ACC112 (cell line): ENCODE data around the gene TMEM143.

Experiments used
- H2AFZ ChIP-seq: fragments of 200-600 bp; sonication (generic); one replicate; pipeline ENCODE4 v1.6.0; 2017; ENCODE audit warnings: antibody characterized with exemption, low read length; ENCODE audit not compliant: unreplicated experiment
- H3K27ac ChIP-seq: fragments of 200-600 bp; sonication (generic); 2 replicates; pipeline ENCODE4 v1.5.1; 2014; ENCODE audit warnings: low read depth, mild to moderate bottlenecking, antibody characterized with exemption, low read length, moderate library complexity
- H3K27me3 ChIP-seq: fragments of 200-600 bp; sonication (generic); 2 replicates; pipeline ENCODE4 v1.6.1; 2014; ENCODE audit warnings: mild to moderate bottlenecking, antibody characterized with exemption, low read length, moderate library complexity, mixed read lengths; ENCODE audit not compliant: insufficient read depth
- H3K36me3 ChIP-seq: fragments of 200-600 bp; sonication (generic); 2 replicates; pipeline ENCODE4 v1.6.1; 2016; ENCODE audit warnings: mild to moderate bottlenecking, antibody characterized with exemption, low read length, moderate library complexity, mixed read lengths; ENCODE audit not compliant: insufficient read depth
- H3K4me1 ChIP-seq: fragments of 200-600 bp; sonication (generic); one replicate; pipeline ENCODE4 v1.6.1; 2016; ENCODE audit warnings: low read length, mixed read lengths; ENCODE audit not compliant: insufficient read depth, unreplicated experiment, control insufficient read depth
- H3K4me3 ChIP-seq: fragments of 200-600 bp; sonication (generic); 2 replicates; pipeline ENCODE4 v1.5.1; 2014; ENCODE audit warnings: mild to moderate bottlenecking, low read depth, low read length
- H3K79me2 ChIP-seq: fragments of 200-600 bp; sonication (generic); one replicate; pipeline ENCODE4 v1.6.0; 2016; ENCODE audit warnings: low read length; ENCODE audit not compliant: control insufficient read depth, unreplicated experiment, insufficient read depth

TMEM143 gene

GRCh38 chr19:48290771-48291488 lies 72.8 kb downstream of the TMEM143 start:
- Histone ChIP-seq H3K36me3 (0 out of 2 replicates have a peak, but pooled peaks cover 2% of the 10 kb centered on the region), H3K4me1 (no peaks in the 10 kb centered on the region), H3K27ac (no peak overlapping the region), H3K27me3 (no peaks in the 10 kb centered on the region), H3K79me2 (no peaks in the 10 kb centered on the region), H2AFZ (peak overlapping the region; percentile 39), H3K4me3 (peak overlapping the region; percentile 71)

GRCh38 chr19:48290401-48290770 lies 73.4 kb downstream of the TMEM143 start:
- H2AFZ ChIP-seq: peak overlapping the region; percentile 50
- H3K4me1 ChIP-seq: no peaks in the 10 kb centered on the region
- no peaks in the 10 kb centered on the region for H3K79me2 ChIP-seq
- H3K4me3 ChIP-seq: peak overlapping the region; percentile 71
- no peaks in the 10 kb centered on the region for H3K27me3 ChIP-seq
- H3K27ac ChIP-seq: no peak overlapping the region
- H3K36me3 ChIP-seq: 0 out of 2 replicates have a peak, but pooled peaks cover 2% of the 10 kb centered on the region

- H3K4me3 ChIP-seq: no peak overlapping the region
- H3K27me3 ChIP-seq: no peaks in the 10 kb centered on the region
- H3K36me3 ChIP-seq: 0 out of 2 replicates have a peak, but pooled peaks cover 2% of the 10 kb centered on the region
- no peak overlapping the region for H2AFZ ChIP-seq
- no peaks in the 10 kb centered on the region for H3K4me1 ChIP-seq
- H3K27ac ChIP-seq: no peak overlapping the region
- no peaks in the 10 kb centered on the region for H3K79me2 ChIP-seq
Measured at GRCh38 chr19:48287748-48288147, 76.0 kb downstream of the TMEM143 start.

- Histone ChIP-seq H3K4me3 (no peak overlapping the region), H3K27me3 (no peaks in the 10 kb centered on the region), H3K79me2 (no peaks in the 10 kb centered on the region), H3K36me3 (0 out of 2 replicates have a peak, but pooled peaks cover 2% of the 10 kb centered on the region), H2AFZ (no peak overlapping the region), H3K27ac (no peak overlapping the region), H3K4me1 (no peaks in the 10 kb centered on the region)
Measured at GRCh38 chr19:48284896-48285295, 78.8 kb downstream of the TMEM143 start.

GRCh38 chr19:48283908-48284307 lies 79.8 kb downstream of the TMEM143 start:
- Histone ChIP-seq H3K36me3 (0 out of 2 replicates have a peak, but pooled peaks cover 2% of the 10 kb centered on the region), H3K27ac (no peak overlapping the region), H3K4me3 (no peak overlapping the region), H2AFZ (no peak overlapping the region), H3K4me1 (no peaks in the 10 kb centered on the region), H3K27me3 (no peaks in the 10 kb centered on the region), H3K79me2 (no peaks in the 10 kb centered on the region)
